MM.1S (cell line): ENCODE measurements around the gene RNF11.

ENCODE experiments used
- DNase-seq: peaks from one replicate; pipeline ENCODE4 v3.0.0-alpha.2; 2015
- H2AFZ ChIP-seq: fragments of 300-600 bp; sonication (generic); 2 replicates; pipeline ENCODE4 v1.6.0; 2016; ENCODE audit warnings: antibody characterized with exemption, low read length
- H3F3A ChIP-seq: fragments of 300-600 bp; sonication (generic); 2 replicates; pipeline ENCODE4 v1.6.1; 2016; ENCODE audit warnings: mild to moderate bottlenecking, antibody characterized with exemption, low read length, moderate library complexity, mixed read lengths; ENCODE audit not compliant: insufficient read depth
- H3K27ac ChIP-seq: fragments of 300-600 bp; sonication (generic); 2 replicates; pipeline ENCODE4 v1.5.1; 2016; ENCODE audit warnings: mild to moderate bottlenecking, low read length
- H3K27me3 ChIP-seq: fragments of 300-600 bp; sonication (generic); replicated peaks from 2 replicates; pipeline ENCODE4 v1.6.0; 2016; ENCODE audit warnings: low read length; ENCODE audit not compliant: insufficient read depth
- H3K36me3 ChIP-seq: fragments of 300-600 bp; sonication (generic); replicated peaks from 2 replicates; pipeline ENCODE4 v1.6.1; 2016; ENCODE audit warnings: mild to moderate bottlenecking, low read length, mixed read lengths; ENCODE audit not compliant: insufficient read depth
- H3K4me1 ChIP-seq: fragments of 300-600 bp; sonication (generic); 2 replicates; pipeline ENCODE4 v1.6.1; 2016; ENCODE audit warnings: low read length, mixed read lengths
- H3K4me2 ChIP-seq: fragments of 300-600 bp; sonication (generic); 2 replicates; pipeline ENCODE4 v1.6.0; 2016; ENCODE audit warnings: low read depth, low read length
- H3K4me3 ChIP-seq: fragments of 300-600 bp; sonication (generic); 2 replicates; pipeline ENCODE4 v1.5.1; 2016; ENCODE audit warnings: low read length, mixed read lengths
- H3K79me2 ChIP-seq: fragments of 300-600 bp; sonication (generic); 2 replicates; pipeline ENCODE4 v1.6.1; 2016; ENCODE audit warnings: mixed run types, low read length, mixed read lengths
- H3K9ac ChIP-seq: fragments of 300-600 bp; sonication (generic); 2 replicates; pipeline ENCODE4 v1.6.1; 2016; ENCODE audit warnings: low read length, mixed read lengths
- H3K9me2 ChIP-seq: fragments of 300-600 bp; sonication (generic); replicated peaks from 2 replicates; pipeline ENCODE4 v1.6.1; 2016; ENCODE audit warnings: mild to moderate bottlenecking, low read length, mixed read lengths; ENCODE audit not compliant: insufficient read depth
- H3K9me3 ChIP-seq: fragments of 300-600 bp; sonication (generic); replicated peaks from 2 replicates; pipeline ENCODE4 v1.6.1; 2016; ENCODE audit warnings: mild to moderate bottlenecking, low read length, mixed read lengths; ENCODE audit not compliant: insufficient read depth
- H4K20me1 ChIP-seq: fragments of 300-600 bp; sonication (generic); 2 replicates; pipeline ENCODE4 v1.6.1; 2016; ENCODE audit warnings: mild to moderate bottlenecking, low read length, moderate library complexity, mixed read lengths; ENCODE audit not compliant: insufficient read depth
- EZH2 ChIP-seq: fragments of 300-600 bp; sonication (generic); optimal IDR thresholded peaks from 2 replicates; pipeline ENCODE3; 2017; ENCODE audit warnings: low read depth, mild to moderate bottlenecking, antibody characterized with exemption, low read length, mixed read lengths
- EZH2phosphoT487 ChIP-seq: fragments of 300-600 bp; sonication (generic); IDR thresholded peaks from 2 replicates; pipeline ENCODE4 v1.6.1; 2018; ENCODE audit warnings: antibody characterized with exemption, low read length
- TF ChIP-seq, protein P1 (sequence below): fragments of 300-600 bp; sonication (generic); IDR thresholded peaks from 2 replicates; pipeline ENCODE4 v1.5.1; 2016; ENCODE audit warnings: antibody characterized with exemption, low read length, mixed read lengths

Gene RNF11

DNA sequence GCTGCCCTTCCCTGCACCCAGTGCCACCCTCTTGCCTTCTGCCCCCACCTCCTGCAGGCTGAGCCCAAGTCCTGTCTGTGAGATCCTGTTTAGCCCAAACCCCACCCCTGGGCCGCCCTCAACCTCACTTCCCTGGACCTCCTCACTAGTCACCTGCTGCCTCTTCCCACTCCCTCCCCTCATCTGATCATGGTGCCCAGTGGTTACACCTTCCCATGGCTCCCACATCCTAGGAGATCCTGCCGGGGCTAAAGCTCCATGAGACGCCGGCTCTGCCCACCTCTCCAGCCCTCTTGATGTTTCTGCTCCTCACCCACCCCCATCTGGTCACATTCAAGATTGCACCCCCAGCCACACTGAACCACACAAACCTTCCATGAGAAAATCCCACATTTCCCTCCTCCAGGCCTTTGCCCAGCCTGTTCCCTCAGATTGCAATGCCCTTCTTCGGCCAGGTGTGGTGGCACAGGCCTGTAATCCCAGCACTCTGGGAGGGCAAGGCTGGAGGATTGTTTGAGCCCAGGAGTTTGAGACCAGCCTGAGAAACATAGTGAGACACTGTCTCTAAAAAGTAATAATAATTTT is 77.3 kb downstream of the RNF11 start:
- H2AFZ ChIP-seq: no peak overlapping the region
- H3K4me1 ChIP-seq: no peaks in the 10 kb centered on the region
- no peaks in the 10 kb centered on the region for H3K79me2 ChIP-seq
- H3K4me2 ChIP-seq: no peak overlapping the region
- no peaks in the 10 kb centered on the region for H3F3A ChIP-seq
- no peaks in the 10 kb centered on the region for H3K36me3 ChIP-seq
- DNase-seq: no peak
- no peaks in the 10 kb centered on the region for H4K20me1 ChIP-seq
- H3K9me2 ChIP-seq: no peaks in the 10 kb centered on the region
- no peak overlapping the region for H3K27ac ChIP-seq
- no peak overlapping the region for H3K9ac ChIP-seq
- H3K9me3 ChIP-seq: no peaks in the 10 kb centered on the region
- no peak for TF ChIP-seq EZH2phosphoT487
- TF ChIP-seq, protein P1, sequence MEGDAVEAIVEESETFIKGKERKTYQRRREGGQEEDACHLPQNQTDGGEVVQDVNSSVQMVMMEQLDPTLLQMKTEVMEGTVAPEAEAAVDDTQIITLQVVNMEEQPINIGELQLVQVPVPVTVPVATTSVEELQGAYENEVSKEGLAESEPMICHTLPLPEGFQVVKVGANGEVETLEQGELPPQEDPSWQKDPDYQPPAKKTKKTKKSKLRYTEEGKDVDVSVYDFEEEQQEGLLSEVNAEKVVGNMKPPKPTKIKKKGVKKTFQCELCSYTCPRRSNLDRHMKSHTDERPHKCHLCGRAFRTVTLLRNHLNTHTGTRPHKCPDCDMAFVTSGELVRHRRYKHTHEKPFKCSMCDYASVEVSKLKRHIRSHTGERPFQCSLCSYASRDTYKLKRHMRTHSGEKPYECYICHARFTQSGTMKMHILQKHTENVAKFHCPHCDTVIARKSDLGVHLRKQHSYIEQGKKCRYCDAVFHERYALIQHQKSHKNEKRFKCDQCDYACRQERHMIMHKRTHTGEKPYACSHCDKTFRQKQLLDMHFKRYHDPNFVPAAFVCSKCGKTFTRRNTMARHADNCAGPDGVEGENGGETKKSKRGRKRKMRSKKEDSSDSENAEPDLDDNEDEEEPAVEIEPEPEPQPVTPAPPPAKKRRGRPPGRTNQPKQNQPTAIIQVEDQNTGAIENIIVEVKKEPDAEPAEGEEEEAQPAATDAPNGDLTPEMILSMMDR: no peak; the same call in 1 of the 2 replicates
- no peak for TF ChIP-seq EZH2
- no peak overlapping the region for H3K4me3 ChIP-seq
- H3K27me3 ChIP-seq: no peaks in the 10 kb centered on the region

DNA sequence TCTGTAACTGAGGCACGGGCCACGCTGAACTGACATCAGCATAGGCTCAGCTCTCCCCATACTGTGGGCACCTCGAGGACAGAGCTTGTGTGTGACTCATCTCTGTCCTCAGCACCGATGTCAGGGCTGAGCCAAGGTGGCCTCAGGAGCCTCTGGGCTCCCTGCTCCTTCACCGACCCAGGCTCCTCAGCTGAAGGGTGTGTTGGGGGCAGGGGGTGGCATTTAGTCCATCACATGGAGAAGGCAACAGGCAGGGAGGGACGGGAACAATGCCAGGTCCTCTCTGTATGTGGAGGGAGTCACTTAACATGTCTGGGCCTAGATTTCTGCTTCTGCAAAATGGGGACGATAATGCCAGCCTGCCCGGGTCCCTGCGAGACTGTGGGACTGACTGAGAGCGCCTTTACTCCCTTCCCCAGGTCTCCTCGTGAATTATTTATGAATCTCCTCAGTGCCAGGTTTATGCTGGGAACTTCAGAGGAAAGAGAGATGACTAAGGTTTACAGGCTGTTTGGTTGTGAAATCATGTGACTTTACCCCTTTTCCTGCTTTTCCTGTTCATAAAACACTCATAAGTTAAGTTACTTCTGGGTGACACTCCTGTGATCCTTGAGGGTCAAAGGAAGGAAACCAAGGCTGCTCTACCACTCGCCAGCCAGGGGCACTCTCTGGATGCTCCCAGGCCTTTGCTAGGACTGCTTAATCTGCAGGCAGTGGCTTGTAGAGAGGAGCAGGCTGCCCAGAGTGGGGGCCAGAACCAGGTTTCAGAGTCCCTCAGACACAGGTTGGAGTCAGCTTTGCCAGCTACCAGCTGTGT is 78.1 kb downstream of the RNF11 start:
- no peak overlapping the region for H3K4me3 ChIP-seq
- H3K4me2 ChIP-seq: no peak overlapping the region
- no peaks in the 10 kb centered on the region for H3K27me3 ChIP-seq
- TF ChIP-seq EZH2phosphoT487 (no peak), EZH2 (no peak)
- TF ChIP-seq, protein P1: no peak
- H2AFZ ChIP-seq: peak overlapping the region; percentile 31; the same call in 1 of the 2 replicates
- H3K79me2 ChIP-seq: no peaks in the 10 kb centered on the region
- H3K4me1 ChIP-seq: no peaks in the 10 kb centered on the region
- no peaks in the 10 kb centered on the region for H3F3A ChIP-seq
- DNase-seq: no peak
- no peaks in the 10 kb centered on the region for H4K20me1 ChIP-seq
- no peak overlapping the region for H3K9ac ChIP-seq
- H3K9me3 ChIP-seq: no peaks in the 10 kb centered on the region
- no peak overlapping the region for H3K27ac ChIP-seq
- no peaks in the 10 kb centered on the region for H3K36me3 ChIP-seq
- no peaks in the 10 kb centered on the region for H3K9me2 ChIP-seq

DNA sequence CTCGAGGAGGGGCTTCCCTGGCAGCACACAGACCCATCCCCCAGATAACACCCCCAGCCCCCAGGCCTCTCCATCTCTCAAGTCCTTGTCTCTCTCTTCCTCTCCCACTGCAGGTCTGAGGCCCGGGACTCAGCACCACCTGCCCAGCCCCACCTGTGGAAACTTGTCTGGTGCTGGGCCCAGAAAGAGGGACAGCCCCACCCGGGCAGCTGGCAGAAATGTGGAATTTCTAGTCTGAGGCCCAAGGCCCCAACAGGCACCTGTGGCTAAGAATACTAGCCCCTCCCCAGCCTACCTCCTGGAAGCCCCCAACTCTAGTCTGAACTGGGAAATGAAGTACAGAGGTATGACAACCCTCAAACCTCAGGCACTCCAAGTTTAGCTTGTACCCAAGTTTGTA is 78.9 kb downstream of the RNF11 start:
- Histone ChIP-seq H3K9me2 (no peaks in the 10 kb centered on the region), H3K27ac (no peak overlapping the region), H3K4me1 (no peaks in the 10 kb centered on the region), H2AFZ (no peak overlapping the region), H3K4me2 (no peak overlapping the region), H3K36me3 (no peaks in the 10 kb centered on the region), H3K9ac (no peak overlapping the region), H3K4me3 (no peak overlapping the region), H3K9me3 (no peaks in the 10 kb centered on the region), H3K27me3 (no peaks in the 10 kb centered on the region), H3F3A (no peaks in the 10 kb centered on the region), H3K79me2 (no peaks in the 10 kb centered on the region), H4K20me1 (no peaks in the 10 kb centered on the region)
- DNase-seq: no peak
- TF ChIP-seq EZH2phosphoT487 (no peak), EZH2 (no peak)
- TF ChIP-seq, protein P1: no peak
